ENCODE data around the gene SGSH. TPM values are rescaled to one million over a fixed set of nuclear protein-coding genes. Genes with fewer than 3 reads are reported as not detected.

The SGSH gene
- 16.4 and 22.8 TPM in 2 replicates for total RNA-seq

DNA sequence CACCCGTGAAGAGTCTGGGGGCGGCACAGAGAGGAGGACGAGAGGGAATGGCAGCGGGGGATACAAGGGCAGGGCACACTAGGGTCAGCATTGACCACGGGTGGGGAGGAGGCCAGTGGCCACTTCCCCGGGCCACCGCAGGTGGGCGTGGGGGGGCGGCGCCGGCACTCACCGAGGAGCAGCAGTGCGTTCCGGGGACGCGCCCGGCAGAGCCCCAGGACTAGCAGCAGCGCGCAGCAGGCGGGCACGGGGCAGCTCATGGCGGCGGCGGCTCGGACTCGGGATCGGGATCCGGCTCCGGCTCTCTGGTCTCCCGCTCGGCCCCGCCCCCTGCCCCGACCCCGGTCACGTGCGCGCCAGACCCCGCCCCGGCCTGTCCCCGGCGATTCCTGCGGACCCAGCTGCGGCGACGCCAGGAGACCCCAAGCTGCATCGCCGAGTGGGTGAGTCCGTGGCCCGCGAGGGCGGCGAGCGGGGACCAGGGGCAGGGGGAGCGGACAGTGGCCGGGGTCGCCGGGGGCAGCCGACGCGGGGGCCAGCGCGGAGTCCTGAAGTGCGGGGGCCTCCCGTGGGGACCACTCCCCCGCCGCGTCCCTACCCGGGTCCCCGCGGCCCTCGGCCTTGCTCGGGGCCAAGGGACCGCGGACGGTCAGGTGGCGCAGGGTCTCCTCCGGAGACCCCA, at the start of gene SGSH, which contains the start of gene SLC26A11:
Gene SGSH, minus strand, starts transcription at position 280 of the 682 bp plus-strand sequence. Its CDS starts 20 bp downstream, at position 260.
Gene SLC26A11, plus strand, starts transcription at position 374 of the 682 bp plus-strand sequence. CDS start 1,134 bp downstream, outside the sequence.

DNA sequence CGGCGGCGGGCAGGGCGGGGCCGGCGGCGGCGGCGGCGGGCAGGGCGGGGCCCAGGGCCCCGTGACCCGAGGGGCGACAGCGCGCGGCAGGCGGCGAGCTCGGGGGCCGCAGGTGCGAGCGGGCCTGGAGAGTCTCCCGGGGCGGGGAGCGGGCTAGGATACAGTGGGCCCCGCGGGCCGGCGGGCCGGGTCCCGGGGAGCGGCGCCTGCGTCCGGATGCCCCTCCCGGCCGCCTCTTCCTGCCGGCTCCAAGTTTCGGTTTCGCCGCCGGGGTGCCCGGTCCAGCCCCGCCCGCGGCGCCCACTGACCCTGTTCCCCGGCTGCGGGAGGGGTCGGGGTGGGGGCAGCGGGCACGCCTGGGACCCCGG, 40.6 kb upstream of the SGSH start, which contains the start of gene RNF213:
Gene RNF213, plus strand, starts transcription at position 62 of the 368 bp plus-strand sequence. CDS start 2,830 bp downstream, outside the sequence.

GRCh38 chr17:80169784-80170500, 50.2 kb downstream of the SGSH start, which contains the start of gene CARD14:
Gene CARD14, plus strand, starts transcription at chr17:80170030. Its CDS starts 11,409 bp downstream, at chr17:80181439.

Other genes starting within 250 kb of the SGSH start
- 23.3 and 25.4 TPM in 2 replicates for gene TBC1D16, start 184.5 kb downstream of the SGSH start, total RNA-seq
- gene CCDC40, start 183.7 kb downstream of the SGSH start, total RNA-seq: 2.7 and 2.9 TPM in 2 replicates
- 16.5 and 27.9 TPM in 2 replicates for gene GAA, start 118.8 kb downstream of the SGSH start, total RNA-seq
- gene EIF4A3, start 73.2 kb downstream of the SGSH start, total RNA-seq: 82.9 and 103 TPM in 2 replicates
- gene CARD14, start 50.3 kb downstream of the SGSH start, total RNA-seq: 0.12 TPM in 1 of 2 replicates, not detected in the other
- 9.6 and 12.9 TPM in 2 replicates for gene SLC26A11, start 94 bp upstream of the SGSH start, total RNA-seq
- gene RNF213, start 40.5 kb upstream of the SGSH start, total RNA-seq: 107 and 125 TPM in 2 replicates
- 18.6 and 22.8 TPM in 2 replicates for gene ENDOV, start 194.8 kb upstream of the SGSH start, total RNA-seq

Data from aortic smooth muscle cell (primary cell).